BE2C (cell line): Measurements from ENCODE around the gene DHX16.
A peak's percentile ranks its signal among the peaks of the same experiment; 100 is the strongest.

Source experiments
- DNase-seq: peaks from one replicate; pipeline ENCODE4 v3.0.0-alpha.2; 2020
- H3K27me3 ChIP-seq: fragments of 250-450 bp; sonication (Bioruptor Pico); 2 replicates; pipeline ENCODE4 v1.5.1; 2020; ENCODE audit warnings: mild to moderate bottlenecking
- H3K36me3 ChIP-seq: fragments of 250-450 bp; sonication (Bioruptor Pico); 2 replicates; pipeline ENCODE4 v1.5.1; 2020; ENCODE audit warnings: mild to moderate bottlenecking
- H3K4me1 ChIP-seq: fragments of 250-450 bp; sonication (Bioruptor Pico); 2 replicates; pipeline ENCODE4 v1.5.1; 2020
- H3K4me3 ChIP-seq: 2 replicates; pipeline ENCODE4 v1.5.1; 2011; ENCODE audit warnings: low read depth, low read length
- H3K9me3 ChIP-seq: fragments of 250-450 bp; sonication (Bioruptor Pico); 2 replicates; pipeline ENCODE4 v1.5.1; 2020
- CTCF ChIP-seq: IDR thresholded peaks from 2 replicates; pipeline ENCODE4 v1.5.1; 2012; ENCODE audit warnings: mild to moderate bottlenecking, low read depth, low read length

DHX16 gene

GRCh38 chr6:30615219-30615957, 57.4 kb downstream of the DHX16 start:
- peak overlapping the region; percentile 98 for H3K4me3 ChIP-seq
- peaks cover 4% of the 10 kb centered on the region; the same call in 1 of the 2 replicates for H3K4me1 ChIP-seq
- peak; percentile 63 for DNase-seq
- TF ChIP-seq CTCF = no peak
- H3K27me3 ChIP-seq = no peaks in the 10 kb centered on the region
- H3K9me3 ChIP-seq = no peaks in the 10 kb centered on the region
- peaks cover 53% of the 10 kb centered on the region for H3K36me3 ChIP-seq

DNA sequence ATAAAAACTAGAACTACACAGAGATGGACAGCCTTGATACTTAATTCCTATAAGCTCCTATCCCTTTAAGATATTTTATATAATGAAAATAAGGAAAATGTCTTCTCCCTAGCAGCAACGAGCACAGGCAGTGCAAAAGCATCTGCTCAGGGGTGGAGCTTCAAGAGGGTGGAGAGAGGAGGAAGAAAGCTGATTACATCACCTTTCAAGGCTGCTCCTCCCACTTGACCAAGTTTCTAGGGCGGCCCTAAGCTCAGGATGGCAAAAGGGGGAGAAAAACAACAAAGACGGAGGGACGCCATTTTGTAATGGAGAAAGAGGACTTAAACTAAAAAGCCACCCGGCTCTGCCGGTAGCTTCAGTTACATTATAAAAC, 58.0 kb downstream of the DHX16 start:
- TF ChIP-seq CTCF = no peak
- Histone ChIP-seq H3K4me1 (peaks cover 4% of the 10 kb centered on the region; the same call in 1 of the 2 replicates), H3K36me3 (peaks cover 57% of the 10 kb centered on the region), H3K9me3 (no peaks in the 10 kb centered on the region), H3K4me3 (peak overlapping the region; percentile 98), H3K27me3 (no peaks in the 10 kb centered on the region)
- peak; percentile 89 for DNase-seq

DNA sequence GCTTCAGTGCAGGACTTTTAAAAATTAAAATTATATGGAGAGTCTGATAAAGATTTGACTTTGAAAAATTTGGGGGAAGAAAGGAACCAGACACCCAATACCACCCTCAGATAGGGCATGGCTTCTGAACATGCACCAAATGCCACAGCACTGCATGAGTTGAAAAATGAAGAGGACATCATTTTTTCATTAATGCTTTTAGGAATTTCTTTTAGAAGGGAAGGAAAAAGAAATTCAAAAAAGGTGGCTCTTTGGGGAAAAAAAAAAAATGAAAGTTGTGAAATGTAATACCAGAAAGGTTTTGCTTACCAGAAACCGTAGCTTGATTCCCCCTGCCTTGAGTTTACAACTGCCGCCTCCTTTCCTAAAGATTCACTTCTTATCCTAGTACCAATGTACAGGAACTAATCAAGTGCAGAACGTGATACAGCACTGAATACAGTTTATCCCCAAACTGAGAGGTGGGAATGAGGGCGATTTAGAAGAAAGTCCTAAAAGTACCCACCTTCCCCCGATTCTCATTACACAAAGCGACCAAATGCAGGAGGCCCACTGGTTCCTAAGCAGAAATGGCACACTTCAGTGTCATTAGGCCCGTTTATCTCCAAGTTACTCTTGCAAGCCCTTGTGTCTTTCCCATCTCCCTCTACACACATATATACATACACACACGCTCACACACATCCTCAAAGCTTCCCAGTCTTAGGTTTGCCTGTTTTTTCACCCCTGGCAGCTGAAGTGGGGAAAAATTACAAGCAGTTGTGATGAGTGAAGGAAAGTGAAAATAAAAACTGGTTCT, 58.6 kb downstream of the DHX16 start:
- no peaks in the 10 kb centered on the region for H3K27me3 ChIP-seq
- peak overlapping the region; percentile 98 for H3K4me3 ChIP-seq
- TF ChIP-seq CTCF = no peak
- H3K4me1 ChIP-seq = peaks cover 4% of the 10 kb centered on the region; the same call in 1 of the 2 replicates
- H3K36me3 ChIP-seq = peaks cover 58% of the 10 kb centered on the region
- H3K9me3 ChIP-seq = no peaks in the 10 kb centered on the region
- DNase-seq = no peak

DNA sequence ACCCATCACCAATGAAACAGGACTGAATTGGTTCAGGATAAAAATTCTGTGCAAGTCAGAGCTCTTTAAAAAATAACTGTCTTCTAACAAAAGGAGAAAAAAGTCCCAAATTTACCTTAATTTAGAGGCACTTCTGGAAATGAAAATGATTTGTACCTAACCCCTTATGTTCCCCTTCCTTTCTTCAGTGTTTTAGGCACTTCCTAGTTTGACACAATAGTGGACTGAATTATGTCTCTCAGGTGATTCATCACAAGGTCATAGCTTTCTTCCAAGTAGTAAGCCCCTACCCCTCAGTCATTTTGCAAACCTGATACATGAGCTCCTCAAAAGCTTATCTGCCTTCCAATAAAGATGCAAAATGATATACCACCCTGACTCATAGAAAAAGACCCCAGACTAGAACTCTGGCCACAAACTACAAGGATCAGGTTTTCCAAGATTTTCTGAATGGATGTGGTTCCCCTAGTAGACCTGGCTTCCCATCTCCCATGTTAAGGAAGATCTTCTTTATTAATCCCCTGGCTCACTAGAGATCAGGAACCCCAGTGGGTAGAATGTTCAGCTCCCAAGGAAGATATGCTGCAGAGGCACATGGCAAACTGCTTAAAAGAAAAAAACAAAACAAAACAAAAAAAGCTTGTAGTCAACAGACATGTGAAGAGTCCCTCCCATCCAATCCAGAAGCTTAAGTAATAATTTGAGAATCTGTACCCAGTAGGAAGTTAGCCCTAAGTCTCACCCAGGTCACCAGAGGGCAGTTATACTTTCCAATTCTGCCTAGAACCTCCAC, 59.4 kb downstream of the DHX16 start:
- Histone ChIP-seq H3K36me3 (peaks cover 66% of the 10 kb centered on the region), H3K4me1 (peaks cover 4% of the 10 kb centered on the region; the same call in 1 of the 2 replicates)
- DNase-seq = no peak

DNA sequence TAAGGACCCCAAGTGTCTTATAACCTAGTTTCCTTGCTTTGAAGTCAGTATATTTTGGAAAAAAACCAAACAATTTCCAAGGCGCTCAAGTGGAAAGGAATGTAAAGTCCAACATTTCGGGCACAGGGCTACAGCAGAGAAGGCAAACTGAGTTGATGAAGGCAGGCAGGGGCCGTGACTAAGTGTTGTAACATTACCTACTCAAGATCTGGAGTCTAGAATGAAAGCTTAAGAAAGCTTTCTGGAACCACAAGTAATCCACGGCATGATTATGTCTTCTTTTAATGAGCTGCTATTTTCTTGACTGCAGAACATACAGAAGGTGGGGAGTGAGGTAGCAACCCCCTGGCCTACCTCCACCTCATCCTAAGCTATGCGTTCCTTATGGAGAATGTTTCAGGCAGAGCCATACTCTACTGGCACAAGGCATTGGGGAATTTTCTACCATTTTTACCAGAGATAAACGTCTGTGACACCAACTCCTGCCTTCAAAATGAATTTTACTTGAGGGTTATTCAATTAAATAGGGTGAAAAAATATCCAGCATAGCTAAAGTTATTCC, 60.0 kb downstream of the DHX16 start:
- Histone ChIP-seq H3K36me3 (peaks cover 73% of the 10 kb centered on the region), H3K4me1 (peaks cover 4% of the 10 kb centered on the region; the same call in 1 of the 2 replicates), H3K4me3 (no peak overlapping the region), H3K27me3 (no peaks in the 10 kb centered on the region), H3K9me3 (no peaks in the 10 kb centered on the region)
- no peak for DNase-seq
- no peak for TF ChIP-seq CTCF

More for the DNA sequence above, 59.4 kb downstream of the DHX16 start:
- TF ChIP-seq CTCF = no peak
- Histone ChIP-seq H3K27me3 (no peaks in the 10 kb centered on the region), H3K4me3 (no peak overlapping the region; the same call in 1 of the 2 replicates), H3K9me3 (no peaks in the 10 kb centered on the region)
